Erythroblast (primary cell): ENCODE results near the gene EXOSC6.
"Not testable (repeated sequence)": the region's sequence is repeated elsewhere in the genome, so short reads cannot be mapped to it uniquely, and the experiment has no call there.

Experiments
- GATA1 ChIP-seq: IDR thresholded peaks from 2 replicates; pipeline ENCODE4 v1.6.1; 2011; ENCODE audit warnings: low read depth, mild to moderate bottlenecking, control low read depth, low read length, moderate library complexity
- POLR2A ChIP-seq: IDR thresholded peaks from 2 replicates; pipeline ENCODE4 v1.6.1; 2011; ENCODE audit warnings: mild to moderate bottlenecking, low read length

- not testable (repeated sequence) for TF ChIP-seq POLR2A, GATA1
Measured at GRCh38 chr16:70226024-70226423, 25.7 kb downstream of the EXOSC6 start.
